Sigmoid colon (tissue), 7 donors: Measurements from ENCODE around the gene RNF39. TPM values are rescaled to one million over a fixed set of nuclear protein-coding genes. Genes with fewer than 3 reads are reported as not detected.
A peak's percentile ranks its signal among the peaks of the same experiment; 100 is the strongest.

Experiments
- DNase-seq: peaks from one replicate; pipeline ENCODE4 v3.0.0-alpha.2; 2019
- H3K27ac ChIP-seq, 4 donors: fragments of 200-600 bp; sonication (generic); one replicate each; pipeline ENCODE4 v1.5.1; 2016 to 2019; ENCODE audit warnings: mild to moderate bottlenecking in 1 of 4
- H3K27me3 ChIP-seq, 3 donors: fragments of 200-600 bp; sonication (generic); one replicate each; pipeline ENCODE4 v1.5.1; 2019; ENCODE audit warnings: mild to moderate bottlenecking in 1 of 3
- H3K36me3 ChIP-seq, 4 donors: fragments of 200-600 bp; sonication (generic); one replicate each; pipeline ENCODE4 v1.5.1; 2016 to 2019
- H3K4me1 ChIP-seq, 4 donors: fragments of 200-600 bp; sonication (generic); one replicate each; pipeline ENCODE4 v1.5.1; 2017 to 2019
- H3K4me3 ChIP-seq, 4 donors: fragments of 200-600 bp; sonication (generic); one replicate each; pipeline ENCODE4 v1.5.1; 2017 to 2019; ENCODE audit warnings: mild to moderate bottlenecking in 2 of 4, moderate library complexity in 1 of 4
- H3K9me3 ChIP-seq, 4 donors: fragments of 200-600 bp in 3 of 4; sonication (generic) in 3 of 4; one replicate each; pipeline versions ENCODE4 v1.5.1 to v1.6.1; 2013 to 2019
- EP300 ChIP-seq, 4 donors: sonication (generic); formaldehyde crosslinking; IDR thresholded peaks; one replicate each; pipeline ENCODE4 v1.6.1; 2017; ENCODE audit warnings: antibody characterized with exemption in 4 of 4
- POLR2A ChIP-seq, 2 donors: fragments of 450-650 bp; IDR thresholded peaks; one replicate each; pipeline ENCODE4 v1.6.1; 2016; ENCODE audit warnings: antibody characterized with exemption in 2 of 2, mild to moderate bottlenecking in 2 of 2, moderate library complexity in 2 of 2
- POLR2AphosphoS5 ChIP-seq, 4 donors: sonication (generic); formaldehyde crosslinking; IDR thresholded peaks; one replicate each; pipeline ENCODE4 v1.6.1; 2017; ENCODE audit warnings: antibody characterized with exemption in 4 of 4
- WGBS, 2 donors: extraction: QIAGEN DNeasy Blood & Tissue Kit; methylation state at CpG; one replicate each; pipeline ENCODE4 v1.1.7; 2013; 5-methylcytosine and 5-hydroxymethylcytosine counted together
- intact Hi-C: fragments of 100-400 bp; cut with DNase I; formaldehyde crosslinking; loops from one replicate; pipeline ENCODE4 v1.15.1; 2023
- polyA plus RNA-seq, 3 donors: library from polyadenylated mRNA; stranded (reverse); fragments of 200-250 nt; gene quantifications; one replicate each; pipeline ENCODE4 v1.2.3, GENCODE V29; 2013
- total RNA-seq, 4 donors: library from RNA; depleted of rRNA; stranded (reverse); fragments of >200 nt; gene quantifications; one replicate each; pipeline ENCODE4 v1.1.0, GENCODE V29; 2016
- TF ChIP-seq, protein P1 (sequence below), 4 experiments: fragments of 450-650 bp in 3 of 4; fragments of 200-600 bp in 1 of 4; IDR thresholded peaks; one replicate each; pipeline ENCODE4 v1.5.1; 2016 to 2019; ENCODE audit warnings: antibody characterized with exemption in 4 of 4, mild to moderate bottlenecking in 3 of 4, moderate library complexity in 2 of 4
- donor health status: healthy with polysubstance abuse.
- donor health status: Bipolar disorder and iron deficiency.
- donor health status: healthy.

Gene RNF39
- total and polyA plus RNA-seq, 7 donors = 0.44 to 2.3 (median 0.60) TPM; not detected in 4

DNA sequence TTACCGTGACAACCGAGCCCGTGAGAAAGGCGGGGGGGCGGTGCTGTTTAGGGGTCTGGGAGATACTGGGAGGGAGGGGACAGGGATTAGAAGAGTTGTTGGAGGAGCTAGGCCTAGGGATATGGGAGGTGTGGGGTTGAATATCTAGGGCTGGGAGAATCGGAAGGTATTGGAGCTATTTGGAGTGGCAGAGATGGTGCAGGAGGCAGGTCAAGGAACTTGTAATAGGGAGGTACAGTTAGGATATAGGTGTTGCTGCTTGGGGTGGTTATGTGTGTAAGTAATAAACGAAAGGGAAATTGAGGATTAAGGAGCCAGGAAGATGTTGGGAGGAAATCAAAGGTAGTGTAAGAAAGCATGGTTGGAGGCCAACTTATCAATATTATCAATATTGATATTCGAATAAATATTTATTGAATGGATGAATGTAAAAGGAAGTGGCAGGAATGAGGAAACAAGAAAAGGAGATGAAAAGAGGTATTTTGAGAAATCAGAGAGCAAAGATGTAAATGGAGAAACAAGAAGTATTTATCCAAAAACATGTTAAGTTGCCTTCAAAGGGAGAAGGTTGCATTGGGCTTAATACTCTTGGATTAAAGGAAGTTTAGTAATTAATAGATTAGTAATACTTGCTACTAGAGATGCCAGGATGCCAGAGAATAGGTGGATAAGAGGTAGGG lies 8.0 kb downstream of the RNF39 start:
- peaks cover 0 to 36% (median 31%) of the 10 kb centered on the region in 4 donors for H3K4me1 ChIP-seq
- H3K36me3 ChIP-seq = peaks cover 5 to 21% (median 13%) of the 10 kb centered on the region in 4 donors
- WGBS, 2 donors = 8 to 10% methylated on average over 8 of the region's 8 CpGs
- TF ChIP-seq, protein P1, sequence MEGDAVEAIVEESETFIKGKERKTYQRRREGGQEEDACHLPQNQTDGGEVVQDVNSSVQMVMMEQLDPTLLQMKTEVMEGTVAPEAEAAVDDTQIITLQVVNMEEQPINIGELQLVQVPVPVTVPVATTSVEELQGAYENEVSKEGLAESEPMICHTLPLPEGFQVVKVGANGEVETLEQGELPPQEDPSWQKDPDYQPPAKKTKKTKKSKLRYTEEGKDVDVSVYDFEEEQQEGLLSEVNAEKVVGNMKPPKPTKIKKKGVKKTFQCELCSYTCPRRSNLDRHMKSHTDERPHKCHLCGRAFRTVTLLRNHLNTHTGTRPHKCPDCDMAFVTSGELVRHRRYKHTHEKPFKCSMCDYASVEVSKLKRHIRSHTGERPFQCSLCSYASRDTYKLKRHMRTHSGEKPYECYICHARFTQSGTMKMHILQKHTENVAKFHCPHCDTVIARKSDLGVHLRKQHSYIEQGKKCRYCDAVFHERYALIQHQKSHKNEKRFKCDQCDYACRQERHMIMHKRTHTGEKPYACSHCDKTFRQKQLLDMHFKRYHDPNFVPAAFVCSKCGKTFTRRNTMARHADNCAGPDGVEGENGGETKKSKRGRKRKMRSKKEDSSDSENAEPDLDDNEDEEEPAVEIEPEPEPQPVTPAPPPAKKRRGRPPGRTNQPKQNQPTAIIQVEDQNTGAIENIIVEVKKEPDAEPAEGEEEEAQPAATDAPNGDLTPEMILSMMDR (IDR thresholded peaks at IDR 0.05) = no peak
- TF ChIP-seq EP300 (IDR thresholded peaks at IDR 0.05) (no peak), POLR2A (IDR thresholded peaks at IDR 0.05) (no peak), POLR2AphosphoS5 (IDR thresholded peaks at IDR 0.05) (no peak)
- H3K4me3 ChIP-seq = peak overlapping the region; percentile 52 to 80 (median 62)
- DNase-seq = no peak
- peaks cover 5 to 34% (median 24%) of the 10 kb centered on the region in 3 donors for H3K27me3 ChIP-seq
- H3K9me3 ChIP-seq = no peaks in the 10 kb centered on the region
- peak overlapping the region; percentile 81 to 93 (median 88) for H3K27ac ChIP-seq
- intact Hi-C loops = loop anchor here (5.0 to 10.0 kb wide), 6 partner anchors 35 to 1083 kb away; no protein-coding TSS in a partner anchor

DNA sequence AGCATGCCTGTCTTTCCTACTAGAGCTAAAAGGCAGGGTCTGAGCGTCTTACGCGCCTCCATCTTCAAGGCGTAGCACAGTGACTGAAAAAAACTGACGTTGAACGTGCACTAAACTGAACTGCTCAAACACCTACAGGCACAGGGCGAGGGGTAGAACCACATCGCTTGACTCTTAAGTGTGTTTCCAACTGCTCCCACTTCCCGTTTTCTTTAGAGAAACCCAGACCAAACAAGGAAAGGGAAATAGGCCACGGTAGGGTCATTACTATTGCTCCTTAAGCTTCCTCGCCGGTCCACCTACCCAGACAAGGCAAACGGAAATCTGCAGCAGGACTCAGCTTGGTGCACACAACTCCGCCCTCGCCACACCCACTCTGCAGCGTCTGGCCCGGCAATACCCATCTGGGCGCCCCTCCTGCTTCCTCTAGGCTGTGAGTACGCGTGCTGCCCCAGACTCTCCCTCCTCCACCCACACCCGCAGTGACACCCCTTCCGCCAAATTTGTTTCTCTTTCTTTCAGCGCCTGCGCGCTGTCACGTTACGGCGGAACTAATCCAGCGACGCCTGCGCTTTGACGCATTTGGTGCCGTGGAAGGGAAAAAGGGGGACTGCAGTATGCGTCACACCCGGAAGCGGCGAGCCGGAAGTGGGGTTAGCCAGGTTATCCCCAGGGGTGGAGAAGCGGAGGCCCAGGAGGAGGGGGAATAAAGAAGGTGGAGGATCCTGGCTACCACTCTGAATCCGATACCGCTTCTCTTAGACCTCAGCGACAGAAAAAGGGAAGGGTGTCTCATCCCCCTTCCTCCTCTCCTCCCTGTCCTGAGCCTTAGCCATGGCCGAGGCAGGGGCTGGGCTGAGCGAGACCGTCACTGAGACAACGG lies 8.8 kb downstream of the RNF39 start, which contains the start of gene PPP1R11:
PPP1R11 (plus strand) TSS at position 622 of the 883 bp plus-strand sequence; CDS start at position 835, 213 bp downstream.
- DNase-seq = peak; percentile 100
- H3K36me3 ChIP-seq = peaks cover 5 to 21% (median 13%) of the 10 kb centered on the region in 4 donors
- peak within 1 kb of the TSS; percentile 52 to 80 (median 62) for H3K4me3 ChIP-seq
- WGBS, 2 donors = 0% methylated on average over 46 of the region's 46 CpGs
- peak in 1 of 4 donors; percentile 91 for TF ChIP-seq EP300 (IDR thresholded peaks at IDR 0.05)
- TF ChIP-seq, protein P1 (IDR thresholded peaks at IDR 0.05) = no peak
- peak; percentile 86 to 93 for TF ChIP-seq POLR2A (IDR thresholded peaks at IDR 0.05)
- peak; percentile 84 to 95 (median 93) for TF ChIP-seq POLR2AphosphoS5 (IDR thresholded peaks at IDR 0.05)
- no peaks in the 10 kb centered on the region for H3K9me3 ChIP-seq
- peak within 1 kb of the TSS; percentile 81 to 93 (median 88) for H3K27ac ChIP-seq
- peaks cover 0 to 42% (median 37%) of the 10 kb centered on the region in 4 donors for H3K4me1 ChIP-seq
- H3K27me3 ChIP-seq = peaks cover 5 to 27% (median 16%) of the 10 kb centered on the region in 3 donors
- intact Hi-C loops = loop anchor here (5.0 to 10.0 kb wide), 6 partner anchors 35 to 1082 kb away; no protein-coding TSS in a partner anchor

DNA sequence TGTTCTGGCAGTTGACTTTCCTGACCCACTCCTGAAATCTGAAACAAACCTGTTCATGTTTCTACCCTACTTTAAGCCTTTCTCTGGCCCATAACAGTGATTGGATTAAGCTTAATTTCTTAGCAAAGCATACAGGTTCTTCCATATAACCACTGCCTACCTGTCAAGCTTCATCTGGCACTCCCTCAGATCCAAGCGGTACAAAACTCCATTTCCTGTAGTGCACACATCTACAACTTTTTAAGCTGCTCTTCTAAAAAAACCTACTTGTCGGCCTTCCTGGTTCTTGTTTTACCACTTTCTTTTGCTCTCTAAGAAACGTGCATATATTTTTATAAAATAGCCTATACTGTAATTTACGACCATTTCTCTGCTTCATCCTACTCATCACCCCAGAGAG lies 9.5 kb downstream of the RNF39 start:
- H3K4me1 ChIP-seq = peaks cover 0 to 41% (median 34%) of the 10 kb centered on the region in 4 donors

DNA sequence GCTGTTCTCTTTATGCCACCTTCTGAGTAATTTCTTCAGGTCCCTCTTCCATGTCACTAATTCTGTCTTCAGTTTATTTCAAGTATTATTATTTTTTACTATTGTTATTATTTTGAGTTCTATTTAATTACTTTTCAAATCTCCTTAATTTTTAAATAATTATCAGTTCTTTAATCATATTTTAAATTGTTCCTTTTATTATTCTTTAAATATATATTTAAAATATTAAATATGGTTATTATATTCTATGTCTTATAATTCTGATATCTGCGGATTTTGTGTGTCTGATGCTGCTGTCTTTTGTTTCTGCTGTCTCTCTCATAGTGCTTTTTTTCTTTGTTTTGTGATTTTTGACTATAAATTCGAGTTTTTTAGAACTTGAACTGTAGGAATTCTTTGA lies 12.3 kb downstream of the RNF39 start:
- Histone ChIP-seq H3K36me3 (no peaks in the 10 kb centered on the region), H3K27me3 (no peaks in the 10 kb centered on the region), H3K27ac (no peak overlapping the region), H3K4me1 (peaks cover 0 to 45% (median 40%) of the 10 kb centered on the region in 4 donors), H3K9me3 (no peaks in the 10 kb centered on the region), H3K4me3 (no peak overlapping the region)
- WGBS, 2 donors = 68% methylated on average over 2 of the region's 2 CpGs
- TF ChIP-seq POLR2AphosphoS5 (IDR thresholded peaks at IDR 0.05) (no peak), POLR2A (IDR thresholded peaks at IDR 0.05) (no peak), EP300 (IDR thresholded peaks at IDR 0.05) (no peak)
- TF ChIP-seq, protein P1 (IDR thresholded peaks at IDR 0.05) = no peak
- intact Hi-C loops = loop anchor here (5.0 to 10.0 kb wide), 4 partner anchors 89 to 1079 kb away; partner anchors contain the start of gene HLA-A
- DNase-seq = no peak

More for the DNA sequence above, 9.5 kb downstream of the RNF39 start:
- H3K36me3 ChIP-seq = peaks cover 5 to 21% (median 13%) of the 10 kb centered on the region in 4 donors
- H3K27ac ChIP-seq = peak overlapping the region; percentile 81 to 93 (median 88)
- no peak for DNase-seq
- WGBS, 2 donors = 4 to 6% methylated on average over 4 of the region's 4 CpGs
- H3K4me3 ChIP-seq = peak overlapping the region; percentile 52 to 80 (median 62)
- intact Hi-C loops = loop anchor here (5.0 to 10.0 kb wide), 6 partner anchors 36 to 1081 kb away; no protein-coding TSS in a partner anchor
- H3K27me3 ChIP-seq = peaks cover 1 to 19% (median 10%) of the 10 kb centered on the region in 3 donors
- H3K9me3 ChIP-seq = no peaks in the 10 kb centered on the region
- TF ChIP-seq EP300 (IDR thresholded peaks at IDR 0.05) = no peak
- no peak for TF ChIP-seq POLR2A (IDR thresholded peaks at IDR 0.05)
- TF ChIP-seq, protein P1 (IDR thresholded peaks at IDR 0.05) = no peak
